Measurements from ENCODE around the gene CST11. TPM values are rescaled to one million over a fixed set of nuclear protein-coding genes. Genes with fewer than 3 reads are reported as not detected.

CST11 gene
- total and polyA plus RNA-seq, 2 donors (not counting 3 experiments of a cell fraction or from before 2014, with no cell fraction given): not detected

GRCh38 chr20:23414526-23415188, 38.0 kb downstream of the CST11 start:
- FAIRE-seq (no peak), DNase-seq (ENCODE audit: low read depth, low spot score) (no peak)
- no peaks in the 10 kb centered on the region for H3K9me3 ChIP-seq (replicated peaks; ENCODE audit: control insufficient read depth, insufficient read depth, low read length)
- ChIA-PET POLR2A (no interaction called here), CTCF (interaction anchor here (1.5 to 1.9 kb wide), 2 partner anchors 9 to 17 kb away, joined by 4 to 10 read pairs; no protein-coding TSS in a partner anchor)
- no peak for TF ChIP-seq FOS (IDR thresholded peaks at IDR 0.05; ENCODE audit: borderline replicate concordance, insufficient read depth, low read length)
- TF ChIP-seq MYC (IDR thresholded peaks at IDR 0.05; ENCODE audit: low read depth, low read length): no peak
- no peak for TF ChIP-seq POLR2A (IDR thresholded peaks at IDR 0.05; ENCODE audit: low read depth, low read length)
- TF ChIP-seq CTCF (IDR thresholded peaks at IDR 0.05; ENCODE audit: extremely low read depth in 1 of 2, insufficient read depth in 1 of 2, low read depth in 1 of 2, low read length in 2 of 2): no peak
- TF ChIP-seq JUN (IDR thresholded peaks at IDR 0.05; ENCODE audit: borderline replicate concordance, insufficient read depth, insufficient read length, low read depth): no peak
- no peak for TF ChIP-seq POLR2AphosphoS5 (IDR thresholded peaks at IDR 0.05; ENCODE audit: insufficient read depth, low read depth, low read length)
- TF ChIP-seq GATA2 (IDR thresholded peaks at IDR 0.05; ENCODE audit: insufficient read depth, insufficient read length, low read depth, low read length): no peak
- no peak for TF ChIP-seq EZH2 (IDR thresholded peaks at IDR 0.05; ENCODE audit: borderline replicate concordance, low read depth, low read length, severe bottlenecking)
- H3K4me2 ChIP-seq (ENCODE audit: insufficient read depth, low read length): no peak overlapping the region
- no TSS peak for BruUV-seq (replicated peaks)
- H3K9ac ChIP-seq (replicated peaks; ENCODE audit: extremely low read depth, insufficient read depth, low read length): no peak overlapping the region
- no peaks in the 10 kb centered on the region for H3K9me1 ChIP-seq (replicated peaks; ENCODE audit: control insufficient read depth, extremely low read depth, insufficient read depth, low read length)
- H3K27ac ChIP-seq (ENCODE audit: insufficient read depth, low read depth, low read length): no peak overlapping the region
- peaks cover 5% of the 10 kb centered on the region for H3K4me1 ChIP-seq (ENCODE audit: control insufficient read depth, extremely low read depth, insufficient read depth, low read length)
- dilution Hi-C loops (cut with MboI; ENCODE audit: extremely low pct_ligation_motif_present, low sequenced_read_pairs): no loop called here
- H3K36me3 ChIP-seq (ENCODE audit: control insufficient read depth in 2 of 2, extremely low read depth in 1 of 2, insufficient read depth in 2 of 2, low read length in 2 of 2): no peaks in the 10 kb centered on the region
- no peaks in the 10 kb centered on the region for H3K27me3 ChIP-seq (ENCODE audit: control insufficient read depth in 2 of 2, insufficient read depth in 2 of 2, low read length in 2 of 2)
- H4K20me1 ChIP-seq (replicated peaks; ENCODE audit: control insufficient read depth, extremely low read depth, insufficient read depth, low read length): peaks cover 3% of the 10 kb centered on the region
- peaks cover 88% of the 10 kb centered on the region for H3K79me2 ChIP-seq (ENCODE audit: control insufficient read depth, insufficient read depth, low read length)
- intact Hi-C loops (cut with micrococcal nuclease): no loop called here
- no peak overlapping the region for H3K4me3 ChIP-seq (replicated peaks in 1 of 3; ENCODE audit: insufficient read depth in 1 of 3, low read depth in 1 of 3, low read length in 3 of 3)
- no peak overlapping the region for H2AFZ ChIP-seq (ENCODE audit: low read depth, low read length)
